Measurements from ENCODE around the gene IKZF3.

The IKZF3 gene

DNA sequence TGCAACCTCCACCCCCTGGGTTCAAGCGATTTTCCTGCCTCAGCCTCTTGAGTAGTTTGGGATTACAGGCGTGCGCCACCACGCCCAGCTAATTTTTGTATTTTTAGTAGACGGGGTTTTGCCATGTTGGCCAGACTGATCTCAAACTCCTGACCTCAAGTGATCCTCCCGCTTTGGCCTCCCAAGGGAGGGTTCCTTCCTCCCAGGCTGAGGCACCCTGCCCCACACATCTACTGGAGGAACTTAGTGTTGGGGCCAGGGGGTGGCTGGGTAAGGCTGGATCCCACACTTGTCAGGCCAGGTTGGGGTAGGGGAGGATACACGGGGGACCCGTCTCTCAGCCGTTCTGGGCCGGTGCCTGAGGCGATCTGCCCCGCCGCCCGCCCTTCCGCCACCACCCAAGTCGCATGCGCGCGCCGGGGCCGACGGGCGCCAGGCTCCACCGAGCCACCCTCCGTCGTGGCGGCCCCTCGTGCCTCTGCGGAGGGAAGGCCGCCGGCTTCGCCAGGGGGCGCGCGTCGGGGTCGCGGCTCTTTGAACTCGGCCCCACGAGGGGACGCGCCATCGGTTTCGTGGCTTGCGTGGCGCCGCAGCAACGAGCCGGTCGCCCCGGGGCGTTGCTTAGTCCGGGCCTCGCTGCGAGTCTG is 110.5 kb downstream of the IKZF3 start:
- H3K4me3 ChIP-seq (ENCODE audit: low read length in 2 of 2) = peak overlapping the region; percentile 63 to 75
- no peak for DNase-seq (ENCODE audit: low spot score)
- peak overlapping the region; percentile 19 for H4K91ac ChIP-seq (ENCODE audit: low read depth, low read length, poor library complexity)
- peak overlapping the region; percentile 96 for H3K23ac ChIP-seq (ENCODE audit: low read depth, low read length, poor library complexity)
- no peaks in the 10 kb centered on the region for H3K36me3 ChIP-seq (replicated peaks in 1 of 2; ENCODE audit: control insufficient read depth in 2 of 2, insufficient read depth in 2 of 2, low read length in 2 of 2)
- peak overlapping the region; percentile 10 for H2AK5ac ChIP-seq (ENCODE audit: low read depth, low read length)
- no peaks in the 10 kb centered on the region for H3K79me1 ChIP-seq (ENCODE audit: low read depth, low read length)
- H2BK120ac ChIP-seq (ENCODE audit: low read depth, low read length) = peak overlapping the region; percentile 99
- H3K18ac ChIP-seq (ENCODE audit: low read length) = peak overlapping the region; percentile 96
- peak overlapping the region; percentile 90 for H3K4me2 ChIP-seq (ENCODE audit: insufficient read depth, low read length, poor library complexity, severe bottlenecking)
- H3K4ac ChIP-seq (ENCODE audit: low read length) = no peak overlapping the region
- peak overlapping the region; percentile 100 for H2AFZ ChIP-seq (ENCODE audit: low read length)
- no peak overlapping the region for H3K27ac ChIP-seq (replicated peaks; ENCODE audit: low read length)
- peaks cover 2 to 6% of the 10 kb centered on the region in 2 donors for H3K4me1 ChIP-seq (ENCODE audit: control insufficient read depth in 2 of 2, insufficient read depth in 1 of 2, low read depth in 1 of 2, low read length in 2 of 2)
- H3K27me3 ChIP-seq (ENCODE audit: control insufficient read depth in 3 of 3, insufficient read depth in 3 of 3, low read depth in 1 of 3, low read length in 3 of 3) = peaks cover 0 to 56% (median 20%) of the 10 kb centered on the region in 3 experiments
- H3K9me3 ChIP-seq (replicated peaks in 1 of 2; ENCODE audit: control insufficient read depth in 2 of 2, insufficient read depth in 1 of 2, low read depth in 1 of 2, low read length in 2 of 2) = peaks cover 2% of the 10 kb centered on the region in 2 donors
- H3K14ac ChIP-seq (ENCODE audit: low read length) = peak overlapping the region; percentile 91
- H2BK15ac ChIP-seq (ENCODE audit: low read length) = peak overlapping the region; percentile 93
- H2BK5ac ChIP-seq (ENCODE audit: low read length) = peak overlapping the region; percentile 77
- H4K8ac ChIP-seq (ENCODE audit: low read depth, low read length) = peak overlapping the region; percentile 98
- no CpG with 5 or more reads among the region's 55 CpGs for WGBS, 2 donors (ENCODE audit: extremely low coverage in 2 of 2, insufficient read length in 2 of 2, insufficient replicate concordance in 1 of 2)
- peak overlapping the region; percentile 89 for H3K9ac ChIP-seq (ENCODE audit: low read depth, low read length, poor library complexity)
- peak overlapping the region; percentile 66 for H2BK12ac ChIP-seq (ENCODE audit: low read length)

DNA sequence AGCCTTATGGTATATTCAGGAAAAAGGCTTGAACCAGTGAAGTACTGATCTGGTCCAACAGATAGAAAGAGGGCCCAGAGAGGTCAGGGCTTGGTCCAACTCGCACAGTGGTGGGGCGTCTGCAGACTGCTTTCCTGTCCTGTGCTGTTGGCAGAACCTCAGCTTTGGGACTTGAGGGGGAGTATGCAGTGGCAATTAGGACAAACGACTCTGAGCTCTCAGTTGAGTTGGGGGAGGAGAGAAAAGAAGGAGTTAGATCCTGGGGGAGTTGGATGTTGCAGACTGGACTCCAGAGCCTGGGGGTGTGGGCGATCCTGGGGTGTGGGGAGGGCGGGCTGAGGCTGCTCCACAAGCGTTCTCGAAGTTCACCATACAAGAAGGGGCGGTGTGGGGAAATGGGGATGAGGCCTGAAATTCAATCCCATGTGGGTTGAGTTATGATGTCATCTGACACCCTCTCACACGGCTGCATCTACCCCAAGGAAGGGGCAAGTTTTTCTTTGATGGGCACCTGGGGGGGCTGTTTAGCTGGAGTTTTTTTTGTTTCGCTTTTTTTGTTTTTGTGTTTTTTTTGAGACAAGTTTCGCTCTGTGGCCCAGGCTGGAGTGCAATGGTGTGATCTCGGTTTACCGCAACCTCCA is 111.8 kb downstream of the IKZF3 start:
- peak overlapping the region; percentile 86 for H2AK5ac ChIP-seq (ENCODE audit: low read depth, low read length)
- no peak overlapping the region for H3K4me2 ChIP-seq (ENCODE audit: insufficient read depth, low read length, poor library complexity, severe bottlenecking)
- H4K8ac ChIP-seq (ENCODE audit: low read depth, low read length) = no peak overlapping the region
- H2BK5ac ChIP-seq (ENCODE audit: low read length) = no peak overlapping the region
- no peak overlapping the region for H2AFZ ChIP-seq (ENCODE audit: low read length)
- no peaks in the 10 kb centered on the region for H3K79me1 ChIP-seq (ENCODE audit: low read depth, low read length)
- peaks cover 0 to 47% (median 20%) of the 10 kb centered on the region in 3 experiments for H3K27me3 ChIP-seq (ENCODE audit: control insufficient read depth in 3 of 3, insufficient read depth in 3 of 3, low read depth in 1 of 3, low read length in 3 of 3)
- WGBS, 2 donors (ENCODE audit: extremely low coverage in 2 of 2, insufficient read length in 2 of 2, insufficient replicate concordance in 1 of 2) = no CpG with 5 or more reads among the region's 13 CpGs
- H3K4me3 ChIP-seq (ENCODE audit: low read length in 2 of 2) = no peak overlapping the region
- peaks cover 2% of the 10 kb centered on the region in 2 donors for H3K9me3 ChIP-seq (replicated peaks in 1 of 2; ENCODE audit: control insufficient read depth in 2 of 2, insufficient read depth in 1 of 2, low read depth in 1 of 2, low read length in 2 of 2)
- no peaks in the 10 kb centered on the region for H3K36me3 ChIP-seq (replicated peaks in 1 of 2; ENCODE audit: control insufficient read depth in 2 of 2, insufficient read depth in 2 of 2, low read length in 2 of 2)
- no peak for DNase-seq (ENCODE audit: low spot score)
- no peak overlapping the region for H2BK12ac ChIP-seq (ENCODE audit: low read length)
- H2BK120ac ChIP-seq (ENCODE audit: low read depth, low read length) = no peak overlapping the region
- H3K27ac ChIP-seq (replicated peaks; ENCODE audit: low read length) = no peak overlapping the region
- no peak overlapping the region for H3K14ac ChIP-seq (ENCODE audit: low read length)
- no peak overlapping the region for H4K91ac ChIP-seq (ENCODE audit: low read depth, low read length, poor library complexity)
- H3K18ac ChIP-seq (ENCODE audit: low read length) = no peak overlapping the region
- peaks cover 2 to 6% of the 10 kb centered on the region in 2 donors for H3K4me1 ChIP-seq (ENCODE audit: control insufficient read depth in 2 of 2, insufficient read depth in 1 of 2, low read depth in 1 of 2, low read length in 2 of 2)
- no peak overlapping the region for H3K9ac ChIP-seq (ENCODE audit: low read depth, low read length, poor library complexity)
- H2BK15ac ChIP-seq (ENCODE audit: low read length) = no peak overlapping the region
- no peak overlapping the region for H3K23ac ChIP-seq (ENCODE audit: low read depth, low read length, poor library complexity)
- H3K4ac ChIP-seq (ENCODE audit: low read length) = no peak overlapping the region

DNA sequence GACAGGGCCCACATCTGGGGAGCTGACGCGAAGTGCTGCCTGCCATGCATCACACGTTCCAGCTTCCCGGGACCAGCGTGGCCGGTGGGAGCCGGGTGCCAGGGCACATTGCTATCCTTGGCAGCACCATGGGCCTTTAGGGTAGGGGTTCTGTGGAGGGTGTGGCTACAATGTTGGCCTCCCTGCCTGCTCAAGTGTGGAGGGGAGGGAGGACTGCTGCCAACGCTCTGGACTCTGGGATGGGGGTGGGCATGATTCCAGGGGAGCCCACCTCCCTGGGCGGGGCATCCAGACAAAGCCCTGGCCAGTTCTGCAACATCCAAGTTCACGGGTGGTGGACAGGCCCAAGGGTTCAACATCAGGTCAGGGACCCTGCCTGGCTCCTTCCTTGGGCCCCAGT is 112.5 kb downstream of the IKZF3 start:
- H2BK5ac ChIP-seq (ENCODE audit: low read length) = no peak overlapping the region
- no peak overlapping the region for H3K23ac ChIP-seq (ENCODE audit: low read depth, low read length, poor library complexity)
- H3K79me1 ChIP-seq (ENCODE audit: low read depth, low read length) = peaks cover 2% of the 10 kb centered on the region
- H3K4me3 ChIP-seq (ENCODE audit: low read length in 2 of 2) = no peak overlapping the region
- no peak overlapping the region for H3K27ac ChIP-seq (replicated peaks; ENCODE audit: low read length)
- peak overlapping the region; percentile 38 for H3K18ac ChIP-seq (ENCODE audit: low read length)
- no peak overlapping the region for H3K4ac ChIP-seq (ENCODE audit: low read length)
- no peak overlapping the region for H4K8ac ChIP-seq (ENCODE audit: low read depth, low read length)
- H2AK5ac ChIP-seq (ENCODE audit: low read depth, low read length) = peak overlapping the region; percentile 86
- H3K4me2 ChIP-seq (ENCODE audit: insufficient read depth, low read length, poor library complexity, severe bottlenecking) = no peak overlapping the region
- H2BK15ac ChIP-seq (ENCODE audit: low read length) = peak overlapping the region; percentile 92
- H2AFZ ChIP-seq (ENCODE audit: low read length) = no peak overlapping the region
- H3K9me3 ChIP-seq (replicated peaks in 1 of 2; ENCODE audit: control insufficient read depth in 2 of 2, insufficient read depth in 1 of 2, low read depth in 1 of 2, low read length in 2 of 2) = peaks cover 2% of the 10 kb centered on the region in 2 donors
- peaks cover 2 to 6% of the 10 kb centered on the region in 2 donors for H3K4me1 ChIP-seq (ENCODE audit: control insufficient read depth in 2 of 2, insufficient read depth in 1 of 2, low read depth in 1 of 2, low read length in 2 of 2)
- peak overlapping the region; percentile 16 for H2BK12ac ChIP-seq (ENCODE audit: low read length)
- no peaks in the 10 kb centered on the region for H3K36me3 ChIP-seq (replicated peaks in 1 of 2; ENCODE audit: control insufficient read depth in 2 of 2, insufficient read depth in 2 of 2, low read length in 2 of 2)
- no peak for DNase-seq (ENCODE audit: low spot score)
- WGBS, 2 donors (ENCODE audit: extremely low coverage in 2 of 2, insufficient read length in 2 of 2, insufficient replicate concordance in 1 of 2) = no CpG with 5 or more reads among the region's 10 CpGs
- no peak overlapping the region for H2BK120ac ChIP-seq (ENCODE audit: low read depth, low read length)
- no peak overlapping the region for H3K14ac ChIP-seq (ENCODE audit: low read length)
- H3K9ac ChIP-seq (ENCODE audit: low read depth, low read length, poor library complexity) = peak overlapping the region; percentile 21
- H3K27me3 ChIP-seq (ENCODE audit: control insufficient read depth in 3 of 3, insufficient read depth in 3 of 3, low read depth in 1 of 3, low read length in 3 of 3) = peaks cover 0 to 44% (median 20%) of the 10 kb centered on the region in 3 experiments
- no peak overlapping the region for H4K91ac ChIP-seq (ENCODE audit: low read depth, low read length, poor library complexity)

DNA sequence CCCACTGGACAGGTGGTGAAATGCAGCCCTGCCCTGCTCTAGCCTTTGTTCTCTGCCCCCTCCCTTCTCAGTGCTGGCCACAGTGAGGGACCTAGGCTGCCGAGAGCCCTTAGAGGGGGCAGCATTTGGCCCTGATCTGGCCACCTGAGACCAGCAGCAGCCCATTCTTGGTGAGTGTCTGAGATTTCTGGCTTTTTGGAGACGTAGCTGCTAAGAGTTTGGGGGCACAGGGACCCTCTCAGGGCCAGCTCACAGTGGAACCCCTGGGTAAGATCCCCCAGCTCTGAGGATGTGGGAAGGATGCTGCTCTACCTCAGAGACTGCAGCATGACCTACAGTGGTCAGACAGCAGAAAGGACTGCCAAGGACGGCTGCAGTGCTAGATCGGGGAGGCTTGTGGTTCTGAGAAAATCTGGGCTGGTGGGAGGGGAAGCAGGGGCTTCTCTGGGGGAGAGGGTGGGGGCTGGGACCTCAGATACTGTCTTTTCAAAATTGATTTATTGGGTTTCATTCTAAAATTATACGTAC is 113.0 kb downstream of the IKZF3 start:
- peaks cover 0 to 41% (median 19%) of the 10 kb centered on the region in 3 experiments for H3K27me3 ChIP-seq (ENCODE audit: control insufficient read depth in 3 of 3, insufficient read depth in 3 of 3, low read depth in 1 of 3, low read length in 3 of 3)
- no peak overlapping the region for H3K4me3 ChIP-seq (ENCODE audit: low read length in 2 of 2)
- no peak overlapping the region for H2AFZ ChIP-seq (ENCODE audit: low read length)
- peak overlapping the region; percentile 84 for H3K18ac ChIP-seq (ENCODE audit: low read length)
- H3K36me3 ChIP-seq (replicated peaks in 1 of 2; ENCODE audit: control insufficient read depth in 2 of 2, insufficient read depth in 2 of 2, low read length in 2 of 2) = no peaks in the 10 kb centered on the region
- no peak overlapping the region for H2BK5ac ChIP-seq (ENCODE audit: low read length)
- no peak overlapping the region for H3K4ac ChIP-seq (ENCODE audit: low read length)
- no peak overlapping the region for H4K8ac ChIP-seq (ENCODE audit: low read depth, low read length)
- no peak overlapping the region for H2AK5ac ChIP-seq (ENCODE audit: low read depth, low read length)
- H2BK12ac ChIP-seq (ENCODE audit: low read length) = no peak overlapping the region
- H3K9ac ChIP-seq (ENCODE audit: low read depth, low read length, poor library complexity) = peak overlapping the region; percentile 38
- H2BK120ac ChIP-seq (ENCODE audit: low read depth, low read length) = no peak overlapping the region
- WGBS, 2 donors (ENCODE audit: extremely low coverage in 2 of 2, insufficient read length in 2 of 2, insufficient replicate concordance in 1 of 2) = no CpG with 5 or more reads among the region's 5 CpGs
- H4K91ac ChIP-seq (ENCODE audit: low read depth, low read length, poor library complexity) = no peak overlapping the region
- H3K23ac ChIP-seq (ENCODE audit: low read depth, low read length, poor library complexity) = no peak overlapping the region
- no peak overlapping the region for H3K27ac ChIP-seq (replicated peaks; ENCODE audit: low read length)
- H3K9me3 ChIP-seq (replicated peaks in 1 of 2; ENCODE audit: control insufficient read depth in 2 of 2, insufficient read depth in 1 of 2, low read depth in 1 of 2, low read length in 2 of 2) = peaks cover 2% of the 10 kb centered on the region in 2 donors
- peaks cover 2 to 6% of the 10 kb centered on the region in 2 donors for H3K4me1 ChIP-seq (ENCODE audit: control insufficient read depth in 2 of 2, insufficient read depth in 1 of 2, low read depth in 1 of 2, low read length in 2 of 2)
- H3K79me1 ChIP-seq (ENCODE audit: low read depth, low read length) = peaks cover 3% of the 10 kb centered on the region
- H2BK15ac ChIP-seq (ENCODE audit: low read length) = peak overlapping the region; percentile 45
- H3K4me2 ChIP-seq (ENCODE audit: insufficient read depth, low read length, poor library complexity, severe bottlenecking) = no peak overlapping the region
- no peak for DNase-seq (ENCODE audit: low spot score)
- H3K14ac ChIP-seq (ENCODE audit: low read length) = peak overlapping the region; percentile 67
